ENCODE data around the gene TMUB1.

Gene TMUB1

GRCh38 chr7:151110236-151110940, 27.1 kb upstream of the TMUB1 start:
- no peaks in the 10 kb centered on the region for H3K36me3 ChIP-seq (ENCODE audit: control insufficient read depth, insufficient read depth, low read length)
- no peak overlapping the region for H3K9ac ChIP-seq (ENCODE audit: low read depth, low read length)
- no peaks in the 10 kb centered on the region for H3K9me3 ChIP-seq (ENCODE audit: control insufficient read depth, insufficient read depth, low read length)
- H3K4me1 ChIP-seq (ENCODE audit: control insufficient read depth, insufficient read depth, low read length): no peaks in the 10 kb centered on the region
- H3K4me3 ChIP-seq (ENCODE audit: low read depth, low read length): no peak overlapping the region
- H3K27me3 ChIP-seq (ENCODE audit: control insufficient read depth, insufficient read depth, low read length): peaks cover 6% of the 10 kb centered on the region

GRCh38 chr7:151109094-151110048, 26.1 kb upstream of the TMUB1 start:
- Histone ChIP-seq H3K27me3 (ENCODE audit: control insufficient read depth, insufficient read depth, low read length) (peaks cover 6% of the 10 kb centered on the region), H3K36me3 (ENCODE audit: control insufficient read depth, insufficient read depth, low read length) (no peaks in the 10 kb centered on the region), H3K4me1 (ENCODE audit: control insufficient read depth, insufficient read depth, low read length) (peaks cover 4% of the 10 kb centered on the region), H3K9me3 (ENCODE audit: control insufficient read depth, insufficient read depth, low read length) (no peaks in the 10 kb centered on the region), H3K4me3 (ENCODE audit: low read depth, low read length) (no peak overlapping the region), H3K9ac (ENCODE audit: low read depth, low read length) (no peak overlapping the region)

DNA sequence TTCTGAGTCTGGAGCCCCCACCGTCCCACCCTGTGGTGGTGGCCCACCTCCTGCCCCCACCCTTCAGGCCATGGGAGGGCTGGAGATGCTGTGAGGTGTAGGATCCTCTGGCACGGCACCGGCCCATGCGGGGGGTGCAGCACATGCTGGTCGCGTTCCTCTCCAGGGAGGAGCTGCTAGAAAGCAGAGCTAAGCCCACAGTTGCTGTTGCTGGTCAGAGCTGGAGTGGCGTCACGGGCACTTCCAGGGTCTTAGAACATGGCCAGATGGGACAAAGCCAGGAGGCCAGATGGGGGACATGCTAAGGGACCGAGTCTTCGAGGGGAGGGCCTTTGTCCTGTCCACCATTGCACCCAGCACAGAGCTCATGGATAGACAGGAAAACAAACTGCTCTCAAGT, 24.6 kb upstream of the TMUB1 start:
- H3K9me3 ChIP-seq (ENCODE audit: control insufficient read depth, insufficient read depth, low read length): no peaks in the 10 kb centered on the region
- no peaks in the 10 kb centered on the region for H3K36me3 ChIP-seq (ENCODE audit: control insufficient read depth, insufficient read depth, low read length)
- peaks cover 12% of the 10 kb centered on the region for H3K4me1 ChIP-seq (ENCODE audit: control insufficient read depth, insufficient read depth, low read length)
- H3K27me3 ChIP-seq (ENCODE audit: control insufficient read depth, insufficient read depth, low read length): peaks cover 2% of the 10 kb centered on the region
- no peak overlapping the region for H3K4me3 ChIP-seq (ENCODE audit: low read depth, low read length)
- no peak overlapping the region for H3K9ac ChIP-seq (ENCODE audit: low read depth, low read length)

DNA sequence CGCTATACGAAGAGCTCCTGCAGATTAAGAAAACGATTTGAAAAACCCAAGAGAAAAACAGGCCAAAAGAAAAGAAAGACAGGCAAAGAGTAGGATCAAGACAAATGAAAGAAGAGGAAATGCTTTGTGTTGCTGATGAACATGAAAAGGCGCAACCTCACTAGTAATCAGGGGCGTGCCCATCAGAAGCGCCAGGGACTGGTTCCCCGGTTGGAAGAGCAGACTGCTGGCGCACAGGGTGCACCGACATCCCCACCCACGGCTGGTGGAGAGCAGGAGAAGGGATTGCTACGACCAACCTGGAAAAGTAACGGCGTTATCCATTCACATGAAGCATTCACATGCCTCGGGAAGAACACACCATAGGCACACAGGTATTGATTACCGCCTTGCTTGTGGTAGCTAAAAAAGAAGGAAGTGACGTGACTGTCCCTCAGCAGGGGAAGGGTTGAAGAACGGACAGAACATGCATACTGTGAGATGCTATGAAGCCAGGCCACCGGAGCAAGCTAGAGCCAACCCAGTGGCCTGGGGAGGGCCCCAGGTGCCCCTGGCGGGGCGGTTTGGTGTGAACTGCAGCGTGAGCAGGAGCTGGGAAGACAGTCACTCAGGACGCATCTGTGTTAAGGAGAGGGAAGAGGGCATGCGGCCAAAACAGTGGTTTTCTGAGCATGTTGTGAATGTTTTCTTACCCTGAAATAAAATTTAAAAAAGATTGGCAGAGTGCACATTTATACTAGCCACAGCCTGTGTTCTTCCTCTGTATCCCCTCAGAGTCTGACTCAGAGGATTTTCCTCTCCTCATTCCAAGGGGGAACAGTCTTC, 21.3 kb upstream of the TMUB1 start:
- Histone ChIP-seq H3K9me3 (ENCODE audit: control insufficient read depth, insufficient read depth, low read length) (no peaks in the 10 kb centered on the region), H3K9ac (ENCODE audit: low read depth, low read length) (peak overlapping the region; percentile 40), H3K4me1 (ENCODE audit: control insufficient read depth, insufficient read depth, low read length) (peaks cover 14% of the 10 kb centered on the region), H3K36me3 (ENCODE audit: control insufficient read depth, insufficient read depth, low read length) (no peaks in the 10 kb centered on the region), H3K4me3 (ENCODE audit: low read depth, low read length) (peak overlapping the region; percentile 42), H3K27me3 (ENCODE audit: control insufficient read depth, insufficient read depth, low read length) (no peaks in the 10 kb centered on the region)

GRCh38 chr7:151103973-151104372, 20.7 kb upstream of the TMUB1 start:
- Histone ChIP-seq H3K36me3 (ENCODE audit: control insufficient read depth, insufficient read depth, low read length) (no peaks in the 10 kb centered on the region), H3K9me3 (ENCODE audit: control insufficient read depth, insufficient read depth, low read length) (no peaks in the 10 kb centered on the region), H3K9ac (ENCODE audit: low read depth, low read length) (no peak overlapping the region), H3K4me3 (ENCODE audit: low read depth, low read length) (peak overlapping the region; percentile 42), H3K4me1 (ENCODE audit: control insufficient read depth, insufficient read depth, low read length) (peaks cover 14% of the 10 kb centered on the region), H3K27me3 (ENCODE audit: control insufficient read depth, insufficient read depth, low read length) (no peaks in the 10 kb centered on the region)

DNA sequence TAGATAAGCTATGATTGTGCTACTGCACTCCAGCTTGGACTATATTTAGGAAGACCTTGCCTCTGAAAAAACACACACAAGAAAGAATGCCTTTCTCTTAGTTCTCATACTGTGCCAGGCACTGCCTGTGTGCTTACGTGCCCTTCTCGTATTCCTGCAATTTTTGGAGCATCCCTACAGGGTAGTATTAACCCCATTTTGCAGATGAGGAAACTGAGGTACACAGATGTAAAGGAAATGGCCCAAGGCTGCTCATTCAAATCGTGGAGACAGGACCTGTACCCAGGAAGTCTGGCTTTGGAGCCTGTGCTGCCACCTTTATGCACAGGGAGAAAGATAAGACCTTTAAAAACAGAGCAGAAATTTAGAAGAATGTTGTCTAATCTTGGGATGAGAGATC, 19.7 kb upstream of the TMUB1 start:
- Histone ChIP-seq H3K9ac (ENCODE audit: low read depth, low read length) (no peak overlapping the region), H3K4me3 (ENCODE audit: low read depth, low read length) (no peak overlapping the region), H3K9me3 (ENCODE audit: control insufficient read depth, insufficient read depth, low read length) (no peaks in the 10 kb centered on the region), H3K36me3 (ENCODE audit: control insufficient read depth, insufficient read depth, low read length) (no peaks in the 10 kb centered on the region), H3K27me3 (ENCODE audit: control insufficient read depth, insufficient read depth, low read length) (no peaks in the 10 kb centered on the region), H3K4me1 (ENCODE audit: control insufficient read depth, insufficient read depth, low read length) (peaks cover 14% of the 10 kb centered on the region)

- Histone ChIP-seq H3K9me3 (ENCODE audit: control insufficient read depth, insufficient read depth, low read length) (no peaks in the 10 kb centered on the region), H3K27me3 (ENCODE audit: control insufficient read depth, insufficient read depth, low read length) (no peaks in the 10 kb centered on the region), H3K36me3 (ENCODE audit: control insufficient read depth, insufficient read depth, low read length) (no peaks in the 10 kb centered on the region), H3K9ac (ENCODE audit: low read depth, low read length) (no peak overlapping the region), H3K4me1 (ENCODE audit: control insufficient read depth, insufficient read depth, low read length) (peaks cover 14% of the 10 kb centered on the region), H3K4me3 (ENCODE audit: low read depth, low read length) (no peak overlapping the region)
Measured at GRCh38 chr7:151101621-151102396, 18.5 kb upstream of the TMUB1 start.

DNA sequence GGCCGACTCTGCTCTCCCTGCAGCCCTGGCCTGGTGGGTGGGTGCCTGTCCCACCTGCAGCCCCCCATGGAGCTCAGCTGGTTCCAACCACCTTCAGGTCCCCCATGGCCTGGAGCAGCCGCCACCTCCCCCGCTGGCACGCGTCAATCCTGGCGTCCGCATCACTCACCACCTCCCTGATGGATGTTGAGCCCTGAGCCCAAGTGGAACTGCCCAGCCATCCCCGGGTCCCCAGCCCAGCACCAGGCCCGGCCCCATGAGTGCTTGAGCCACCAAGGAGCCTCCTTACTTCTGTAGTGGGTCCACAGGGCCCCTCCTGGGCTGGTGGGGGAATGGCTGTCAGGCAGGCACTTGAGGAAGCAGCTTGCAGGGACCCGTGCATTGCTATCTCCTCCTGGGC, 17.6 kb upstream of the TMUB1 start:
- Histone ChIP-seq H3K9ac (ENCODE audit: low read depth, low read length) (no peak overlapping the region), H3K9me3 (ENCODE audit: control insufficient read depth, insufficient read depth, low read length) (no peaks in the 10 kb centered on the region), H3K27me3 (ENCODE audit: control insufficient read depth, insufficient read depth, low read length) (no peaks in the 10 kb centered on the region), H3K4me1 (ENCODE audit: control insufficient read depth, insufficient read depth, low read length) (peaks cover 14% of the 10 kb centered on the region), H3K36me3 (ENCODE audit: control insufficient read depth, insufficient read depth, low read length) (no peaks in the 10 kb centered on the region), H3K4me3 (ENCODE audit: low read depth, low read length) (no peak overlapping the region)

GRCh38 chr7:151099486-151100211, 16.4 kb upstream of the TMUB1 start:
- Histone ChIP-seq H3K27me3 (ENCODE audit: control insufficient read depth, insufficient read depth, low read length) (no peaks in the 10 kb centered on the region), H3K4me1 (ENCODE audit: control insufficient read depth, insufficient read depth, low read length) (peaks cover 12% of the 10 kb centered on the region)

GRCh38 chr7:151095828-151096475, 12.7 kb upstream of the TMUB1 start:
- H3K9ac ChIP-seq (ENCODE audit: low read depth, low read length): no peak overlapping the region
- no peaks in the 10 kb centered on the region for H3K4me1 ChIP-seq (ENCODE audit: control insufficient read depth, insufficient read depth, low read length)

More at GRCh38 chr7:151099486-151100211, 16.4 kb upstream of the TMUB1 start:
- H3K9me3 ChIP-seq (ENCODE audit: control insufficient read depth, insufficient read depth, low read length): no peaks in the 10 kb centered on the region
- H3K4me3 ChIP-seq (ENCODE audit: low read depth, low read length): no peak overlapping the region
- H3K9ac ChIP-seq (ENCODE audit: low read depth, low read length): no peak overlapping the region
- H3K36me3 ChIP-seq (ENCODE audit: control insufficient read depth, insufficient read depth, low read length): no peaks in the 10 kb centered on the region

More at GRCh38 chr7:151095828-151096475, 12.7 kb upstream of the TMUB1 start:
- no peak overlapping the region for H3K4me3 ChIP-seq (ENCODE audit: low read depth, low read length)
- no peaks in the 10 kb centered on the region for H3K27me3 ChIP-seq (ENCODE audit: control insufficient read depth, insufficient read depth, low read length)
- no peaks in the 10 kb centered on the region for H3K36me3 ChIP-seq (ENCODE audit: control insufficient read depth, insufficient read depth, low read length)
- H3K9me3 ChIP-seq (ENCODE audit: control insufficient read depth, insufficient read depth, low read length): no peaks in the 10 kb centered on the region

Data from iPS-15b (cell line).